NCI-H2029 (cell line): ENCODE results near the gene CAPG.
"Not testable (repeated sequence)": the region's sequence is repeated elsewhere in the genome, so short reads cannot be mapped to it uniquely, and the experiment has no call there.

Experiments used
- DNase-seq: peaks from one replicate; lab custom pipeline; 2025; lab: John Stamatoyannopoulos, UW

Gene CAPG

GRCh38 chr2:85409845-85410583 is at the start of gene CAPG:
TSS of gene CAPG (minus strand) at chr2:85410366. CDS start at chr2:85402145, 8,221 bp downstream.
- DNase-seq = no peak

GRCh38 chr2:85459771-85460170 is 49.6 kb upstream of the CAPG start:
- no peak for DNase-seq

GRCh38 chr2:85458601-85459563 is 48.7 kb upstream of the CAPG start:
- DNase-seq = no peak

GRCh38 chr2:85457877-85458316 is 47.7 kb upstream of the CAPG start:
- no peak for DNase-seq

GRCh38 chr2:85457043-85457442 is 46.9 kb upstream of the CAPG start:
- no peak for DNase-seq

GRCh38 chr2:85455552-85456090 is 45.5 kb upstream of the CAPG start:
- no peak for DNase-seq

- no peak for DNase-seq
These were observed 43.4 kb upstream of the CAPG start for GRCh38 chr2:85453571-85453970.

- no peak for DNase-seq
These were observed 42.1 kb upstream of the CAPG start for GRCh38 chr2:85452237-85452636.

- DNase-seq = no peak
These were observed 39.0 kb upstream of the CAPG start for GRCh38 chr2:85449214-85449588.

- DNase-seq = no peak
These were observed 38.5 kb upstream of the CAPG start for GRCh38 chr2:85448461-85449213.

- DNase-seq = no peak
These were observed 37.0 kb upstream of the CAPG start for GRCh38 chr2:85447222-85447585.

- DNase-seq = no peak
These were observed 36.4 kb upstream of the CAPG start for GRCh38 chr2:85446296-85447221.

- peak; percentile 22 for DNase-seq
These were observed 35.4 kb upstream of the CAPG start for GRCh38 chr2:85445316-85446295.

GRCh38 chr2:85444629-85445172 is 34.5 kb upstream of the CAPG start:
- DNase-seq = no peak

GRCh38 chr2:85441864-85442263 is 31.7 kb upstream of the CAPG start:
- no peak for DNase-seq

GRCh38 chr2:85440729-85441128 is 30.6 kb upstream of the CAPG start:
- DNase-seq = no peak

GRCh38 chr2:85439986-85440385 is 29.8 kb upstream of the CAPG start:
- DNase-seq = no peak

GRCh38 chr2:85439569-85439968 is 29.4 kb upstream of the CAPG start:
- not testable (repeated sequence) for DNase-seq

- no peak for DNase-seq
These were observed 28.9 kb upstream of the CAPG start for GRCh38 chr2:85439025-85439472.
